Lung (tissue), 12 donors: ENCODE data around the gene NDE1. TPM values are rescaled to one million over a fixed set of nuclear protein-coding genes. Genes with fewer than 3 reads are reported as not detected.
A peak's percentile ranks its signal among the peaks of the same experiment; 100 is the strongest.
"Not testable (repeated sequence)": the region's sequence is repeated elsewhere in the genome, so short reads cannot be mapped to it uniquely, and the experiment has no call there.

ENCODE experiments used
- ATAC-seq: fragments of 200-7000 bp; cut with Tn5 transposase; one replicate; pipeline ENCODE4 v1.9.1; 2020; ENCODE audit warnings: moderate number of reproducible peaks; ENCODE audit not compliant: insufficient read depth, low FRiP score
- DNase-seq, 3 donors: peaks; one replicate each; pipeline ENCODE4 v3.0.0-alpha.2; 2013 to 2017
- H3K27ac ChIP-seq, 2 donors: one replicate each; pipeline ENCODE4 v1.5.1; 2013; ENCODE audit warnings: mild to moderate bottlenecking in 2 of 2, moderate library complexity in 2 of 2, control low read depth in 1 of 2, inconsistent platforms in 1 of 2, low read depth in 1 of 2, low read length in 1 of 2
- H3K27me3 ChIP-seq, 3 donors: one replicate each; pipeline ENCODE4 v1.5.1; 2013; ENCODE audit warnings: low read length in 2 of 3; ENCODE audit not compliant: control insufficient read depth in 3 of 3, insufficient read depth in 3 of 3
- H3K36me3 ChIP-seq, 4 donors: one replicate each; pipeline ENCODE4 v1.5.1; 2013; ENCODE audit warnings: low read length in 4 of 4, mild to moderate bottlenecking in 1 of 4, moderate library complexity in 1 of 4; ENCODE audit not compliant: control insufficient read depth in 4 of 4, insufficient read depth in 4 of 4
- H3K4me1 ChIP-seq, 5 donors: one replicate each; pipeline ENCODE4 v1.5.1; 2013; ENCODE audit warnings: low read length in 5 of 5, mild to moderate bottlenecking in 2 of 5, moderate library complexity in 1 of 5; ENCODE audit not compliant: control insufficient read depth in 5 of 5, insufficient read depth in 5 of 5
- H3K4me3 ChIP-seq: one replicate; pipeline ENCODE4 v1.5.1; 2013; ENCODE audit warnings: mild to moderate bottlenecking, control low read depth, moderate library complexity
- H3K9ac ChIP-seq, 2 donors: one replicate each; pipeline ENCODE4 v1.5.1; 2013; ENCODE audit warnings: low read length in 2 of 2, control low read depth in 1 of 2; ENCODE audit not compliant: insufficient read depth in 1 of 2
- H3K9me3 ChIP-seq, 4 donors: one replicate each; pipeline ENCODE4 v1.5.1; 2013; ENCODE audit warnings: low read length in 3 of 4, mild to moderate bottlenecking in 1 of 4, moderate library complexity in 1 of 4; ENCODE audit not compliant: control insufficient read depth in 4 of 4, insufficient read depth in 3 of 4
- WGBS, 2 donors: extraction: QIAGEN DNeasy Blood & Tissue Kit; methylation state at CpG; one replicate each; pipeline ENCODE4 v1.1.7; 2013; 5-methylcytosine and 5-hydroxymethylcytosine counted together
- polyA plus RNA-seq, 2 donors: library from polyadenylated mRNA; stranded (reverse); fragments of 200-250 nt; gene quantifications; one replicate each; pipeline ENCODE4 v1.2.1, GENCODE V29; 2013
- total RNA-seq, 2 donors: library from RNA; depleted of rRNA in 1 of 2; stranded (reverse); fragments of >200 nt in 1 of 2; gene quantifications; one replicate each; pipeline ENCODE4 v1.2.1, GENCODE V29; 2014 to 2021
- TF ChIP-seq, protein P1 (sequence below): IDR thresholded peaks from 2 replicates; pipeline ENCODE4 v1.5.1; 2012; ENCODE audit warnings: mild to moderate bottlenecking; ENCODE audit errors: control extremely low read depth, extremely low read depth
- donor health status: control.
- donor health status: control.
- donor health status: Bipolar disorder and iron deficiency.
- donor health status: healthy.
- donor health status: DM: yes; HTN: yes; CAD: no.

Gene NDE1
- total and polyA plus RNA-seq, 4 donors, result 7.4 to 46.8 (median 22.5) TPM

GRCh38 chr16:15667091-15667742 lies 17.2 kb downstream of the NDE1 start:
- Histone ChIP-seq H3K9ac (no peak overlapping the region), H3K4me1 (peaks cover 0 to 5% (median 0%) of the 10 kb centered on the region in 5 donors), H3K4me3 (no peak overlapping the region), H3K27me3 (no peaks in the 10 kb centered on the region), H3K27ac (no peak overlapping the region), H3K36me3 (peaks cover 12 to 33% (median 24%) of the 10 kb centered on the region in 4 donors), H3K9me3 (no peaks in the 10 kb centered on the region)
- TF ChIP-seq, protein P1, sequence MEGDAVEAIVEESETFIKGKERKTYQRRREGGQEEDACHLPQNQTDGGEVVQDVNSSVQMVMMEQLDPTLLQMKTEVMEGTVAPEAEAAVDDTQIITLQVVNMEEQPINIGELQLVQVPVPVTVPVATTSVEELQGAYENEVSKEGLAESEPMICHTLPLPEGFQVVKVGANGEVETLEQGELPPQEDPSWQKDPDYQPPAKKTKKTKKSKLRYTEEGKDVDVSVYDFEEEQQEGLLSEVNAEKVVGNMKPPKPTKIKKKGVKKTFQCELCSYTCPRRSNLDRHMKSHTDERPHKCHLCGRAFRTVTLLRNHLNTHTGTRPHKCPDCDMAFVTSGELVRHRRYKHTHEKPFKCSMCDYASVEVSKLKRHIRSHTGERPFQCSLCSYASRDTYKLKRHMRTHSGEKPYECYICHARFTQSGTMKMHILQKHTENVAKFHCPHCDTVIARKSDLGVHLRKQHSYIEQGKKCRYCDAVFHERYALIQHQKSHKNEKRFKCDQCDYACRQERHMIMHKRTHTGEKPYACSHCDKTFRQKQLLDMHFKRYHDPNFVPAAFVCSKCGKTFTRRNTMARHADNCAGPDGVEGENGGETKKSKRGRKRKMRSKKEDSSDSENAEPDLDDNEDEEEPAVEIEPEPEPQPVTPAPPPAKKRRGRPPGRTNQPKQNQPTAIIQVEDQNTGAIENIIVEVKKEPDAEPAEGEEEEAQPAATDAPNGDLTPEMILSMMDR, result no peak
- ATAC-seq (no peak), DNase-seq (no peak)
- WGBS, 2 donors, result 88 to 90% methylated on average over 16 to 18 of the region's 18 CpGs

DNA sequence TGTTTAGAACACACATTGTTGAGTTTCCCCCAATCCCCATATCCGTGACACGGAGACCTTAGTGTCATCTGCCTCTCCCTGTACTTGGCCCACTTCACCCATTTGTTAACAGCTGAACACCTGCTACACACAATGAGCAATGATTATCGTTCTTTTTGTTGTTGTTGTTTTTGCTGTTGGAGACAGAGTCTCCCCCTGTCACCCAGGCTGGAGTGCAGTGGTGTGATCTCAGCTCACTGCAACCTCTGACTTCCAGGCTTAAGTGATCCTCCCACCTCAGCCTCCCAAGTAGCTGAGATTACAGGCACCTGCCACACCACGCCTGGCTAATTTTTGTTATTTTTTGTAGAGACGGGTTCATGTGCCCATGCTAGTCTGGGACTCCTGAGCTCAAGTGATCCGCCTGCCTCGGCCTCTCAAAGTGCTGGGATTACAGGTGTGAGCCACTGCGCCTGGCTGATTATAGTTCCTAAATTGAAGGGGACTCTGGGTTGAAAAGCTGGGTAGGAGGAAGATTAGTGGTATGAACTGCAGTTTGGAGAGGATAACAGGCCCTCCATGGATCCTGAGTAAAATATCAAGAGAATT lies 21.6 kb downstream of the NDE1 start:
- DNase-seq (no peak), ATAC-seq (no peak)
- peaks cover 0 to 21% (median 7%) of the 10 kb centered on the region in 5 donors for H3K4me1 ChIP-seq
- WGBS, 2 donors, result 92 to 94% methylated on average over 8 of the region's 8 CpGs
- no peak overlapping the region for H3K4me3 ChIP-seq
- H3K27me3 ChIP-seq, result no peaks in the 10 kb centered on the region
- H3K27ac ChIP-seq, result peak overlapping the region; percentile 54 to 94
- no peaks in the 10 kb centered on the region for H3K9me3 ChIP-seq
- H3K36me3 ChIP-seq, result peaks cover 4 to 26% (median 15%) of the 10 kb centered on the region in 4 donors
- H3K9ac ChIP-seq, result no peak overlapping the region
- TF ChIP-seq, protein P1, result no peak

GRCh38 chr16:15672127-15672513 lies 22.1 kb downstream of the NDE1 start:
- WGBS, 2 donors, result 76 to 85% methylated on average over 10 of the region's 10 CpGs
- DNase-seq, H3K27me3 ChIP-seq, H3K9me3 ChIP-seq, ATAC-seq, H3K4me3 ChIP-seq: not testable (repeated sequence)
- peaks cover 4 to 25% (median 11%) of the 10 kb centered on the region in 4 donors for H3K36me3 ChIP-seq
- H3K4me1 ChIP-seq, result peaks cover 0 to 21% (median 7%) of the 10 kb centered on the region in 5 donors
- peak overlapping the region in 1 of 2 donors; percentile 66 for H3K9ac ChIP-seq
- H3K27ac ChIP-seq, result peak overlapping the region; percentile 54 to 94

GRCh38 chr16:15672514-15673167 lies 22.6 kb downstream of the NDE1 start:
- Histone ChIP-seq H3K9ac (peak overlapping the region in 1 of 2 donors; percentile 85), H3K4me3 (no peak overlapping the region), H3K27ac (peak overlapping the region; percentile 88 to 94), H3K27me3 (no peaks in the 10 kb centered on the region), H3K36me3 (peaks cover 2 to 24% (median 11%) of the 10 kb centered on the region in 4 donors), H3K9me3 (no peaks in the 10 kb centered on the region), H3K4me1 (peaks cover 0 to 21% (median 7%) of the 10 kb centered on the region in 5 donors)
- TF ChIP-seq, protein P1, result no peak
- ATAC-seq (peak; percentile 91), DNase-seq (peak; percentile 94 to 99 (median 98))
- WGBS, 2 donors, result 8 to 13% methylated on average over 20 of the region's 20 CpGs
